GM20000 (cell line): ENCODE measurements around the gene TBATA.
"Not testable (repeated sequence)": the region's sequence is repeated elsewhere in the genome, so short reads cannot be mapped to it uniquely, and the experiment has no call there.

Experiments
- DNase-seq: peaks from one replicate; pipeline ENCODE4 v3.0.0; 2012; ENCODE audit warnings: low spot score
- CTCF ChIP-seq: IDR thresholded peaks from 2 replicates; pipeline ENCODE4 v1.5.1; 2012; ENCODE audit warnings: mild to moderate bottlenecking, control low read depth; ENCODE audit errors: extremely low read depth, missing control alignments

Gene TBATA

GRCh38 chr10:70773461-70773860, 11.7 kb downstream of the TBATA start:
- DNase-seq: no peak
- no peak for TF ChIP-seq CTCF

GRCh38 chr10:70772627-70773026, 12.6 kb downstream of the TBATA start:
- TF ChIP-seq CTCF: no peak
- no peak for DNase-seq

GRCh38 chr10:70771311-70772194, 13.6 kb downstream of the TBATA start:
- no peak for TF ChIP-seq CTCF
- no peak for DNase-seq

- not testable (repeated sequence) for DNase-seq
Measured at GRCh38 chr10:70770516-70770915, 14.7 kb downstream of the TBATA start.

GRCh38 chr10:70770001-70770400, 15.2 kb downstream of the TBATA start:
- no peak for DNase-seq

DNA sequence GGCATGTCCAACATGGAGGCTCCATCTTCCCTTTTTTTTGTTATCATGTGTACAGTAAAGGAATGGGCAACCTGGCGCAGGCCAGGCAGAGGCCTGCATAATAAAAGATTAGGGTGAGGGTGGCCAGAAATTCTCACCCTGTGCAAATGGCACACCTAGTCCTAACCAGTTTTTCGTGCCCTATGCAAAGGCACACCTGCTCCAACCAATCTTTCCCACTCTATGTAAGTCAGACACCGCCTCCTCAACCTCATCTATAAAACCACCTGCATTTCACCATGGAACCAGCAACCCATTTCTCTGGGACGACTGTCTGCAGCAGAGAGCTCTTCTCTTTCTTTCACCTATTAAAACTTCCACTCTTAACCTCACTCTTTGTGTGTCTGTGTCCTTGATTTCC, 16.1 kb downstream of the TBATA start:
- no peak for TF ChIP-seq CTCF

More at GRCh38 chr10:70770001-70770400, 15.2 kb downstream of the TBATA start:
- no peak for TF ChIP-seq CTCF

DNA sequence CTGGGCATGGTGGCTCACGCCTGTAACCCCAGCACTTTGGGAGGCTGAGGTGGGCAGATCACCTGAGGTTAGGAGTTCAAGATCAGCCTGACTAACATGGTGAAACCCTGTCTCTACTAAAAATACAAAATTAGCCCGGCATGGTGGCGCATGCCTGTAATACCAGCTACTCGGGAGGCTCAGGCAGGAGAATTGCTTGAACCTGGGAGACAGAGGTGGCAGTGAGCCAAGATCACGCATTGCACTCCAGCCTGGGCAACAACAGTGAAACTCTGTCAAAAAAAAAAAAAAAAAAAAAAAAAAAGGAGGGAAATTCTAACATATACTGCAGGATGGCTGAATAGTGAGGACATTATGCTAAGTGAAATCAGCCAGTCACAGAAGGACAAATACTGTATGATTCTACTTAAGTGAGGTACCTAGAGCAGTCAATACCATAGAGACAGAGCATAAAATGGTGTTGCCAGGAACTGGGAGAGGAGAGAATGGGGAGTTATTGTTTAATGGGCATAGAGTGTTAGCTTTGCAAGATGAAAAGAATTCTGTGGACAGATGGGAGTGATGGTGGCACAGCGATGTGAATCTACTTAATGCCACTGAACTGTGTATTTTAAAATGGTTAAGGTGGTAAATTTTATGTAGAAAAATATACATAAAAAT, 17.0 kb downstream of the TBATA start:
- DNase-seq: not testable (repeated sequence)

More for the DNA sequence above, 16.1 kb downstream of the TBATA start:
- no peak for DNase-seq

- no peak for TF ChIP-seq CTCF
- DNase-seq: no peak
Measured at GRCh38 chr10:70765794-70766594, 19.2 kb downstream of the TBATA start.
